DMS79 treated with DMSO at 0.1 percent for 48 hours (cell line): ENCODE data around the gene INTS15.
"Not testable (repeated sequence)": the region's sequence is repeated elsewhere in the genome, so short reads cannot be mapped to it uniquely, and the experiment has no call there.

Experiments used
- DNase-seq: peaks from one replicate; lab custom pipeline; 2025; lab: John Stamatoyannopoulos, UW

The INTS15 gene

GRCh38 chr7:6618621-6619020, 28.8 kb downstream of the INTS15 start:
- DNase-seq: no peak

DNA sequence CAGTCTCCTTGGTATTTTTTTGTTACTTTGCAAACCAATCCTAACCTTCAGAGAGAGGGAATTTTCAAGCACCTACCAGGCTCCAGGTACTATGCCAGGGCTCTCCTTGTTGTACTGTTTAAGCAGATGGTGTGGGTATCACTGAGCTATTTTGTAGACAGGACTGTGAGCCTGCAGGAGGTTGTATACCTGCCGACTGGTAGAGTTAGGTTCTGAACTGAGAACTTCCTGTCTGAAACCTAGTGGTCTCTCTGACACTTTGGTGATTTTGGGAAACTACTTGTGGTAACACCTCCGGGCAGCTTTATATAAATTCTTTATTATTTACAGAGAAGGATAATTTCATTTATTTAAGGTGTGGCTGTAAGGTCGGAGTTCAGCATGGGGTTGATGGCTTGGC, 30.1 kb downstream of the INTS15 start:
- DNase-seq: no peak

DNA sequence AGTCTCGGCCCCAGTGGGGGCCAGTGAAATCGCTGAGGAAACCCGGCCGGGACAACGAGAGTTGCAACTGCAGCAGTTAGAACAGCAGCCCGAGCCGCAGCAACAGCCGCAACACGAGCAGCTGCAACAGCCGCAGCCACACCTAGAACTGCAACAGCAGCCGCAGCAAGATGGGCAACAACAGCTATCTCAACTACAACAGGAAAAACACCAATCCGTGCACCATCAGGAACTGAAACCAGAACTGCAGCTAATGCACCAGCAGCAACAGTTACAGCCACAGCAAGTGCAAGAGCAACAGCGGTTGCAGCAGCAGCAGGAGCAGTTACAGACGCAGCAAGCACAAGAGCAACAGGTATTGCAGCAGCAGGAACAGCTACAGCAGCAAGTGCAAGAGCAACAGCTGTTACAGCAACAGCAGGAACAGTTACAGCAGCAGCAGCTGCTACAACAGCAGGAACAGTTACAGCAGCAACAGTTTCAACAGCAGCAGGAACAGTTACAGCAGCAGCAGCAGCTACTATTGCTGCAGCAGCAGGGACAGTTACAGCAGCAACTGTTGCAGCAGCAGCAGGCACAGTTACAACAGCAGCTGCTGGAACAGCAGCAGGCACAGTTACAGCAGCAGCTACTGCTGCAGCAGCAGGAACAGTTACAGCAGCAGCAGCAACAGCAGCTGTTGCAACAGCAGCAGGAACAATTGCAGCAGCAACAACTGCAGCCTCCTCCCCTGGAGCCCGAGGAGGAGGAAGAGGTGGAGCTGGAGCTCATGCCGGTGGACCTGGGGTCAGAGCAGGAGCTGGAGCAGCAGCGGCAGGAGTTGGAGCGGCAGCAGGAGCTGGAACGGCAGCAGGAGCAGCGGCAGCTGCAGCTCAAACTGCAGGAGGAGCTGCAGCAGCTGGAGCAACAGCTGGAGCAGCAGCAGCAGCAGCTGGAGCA, 31.6 kb downstream of the INTS15 start:
- DNase-seq: no peak

DNA sequence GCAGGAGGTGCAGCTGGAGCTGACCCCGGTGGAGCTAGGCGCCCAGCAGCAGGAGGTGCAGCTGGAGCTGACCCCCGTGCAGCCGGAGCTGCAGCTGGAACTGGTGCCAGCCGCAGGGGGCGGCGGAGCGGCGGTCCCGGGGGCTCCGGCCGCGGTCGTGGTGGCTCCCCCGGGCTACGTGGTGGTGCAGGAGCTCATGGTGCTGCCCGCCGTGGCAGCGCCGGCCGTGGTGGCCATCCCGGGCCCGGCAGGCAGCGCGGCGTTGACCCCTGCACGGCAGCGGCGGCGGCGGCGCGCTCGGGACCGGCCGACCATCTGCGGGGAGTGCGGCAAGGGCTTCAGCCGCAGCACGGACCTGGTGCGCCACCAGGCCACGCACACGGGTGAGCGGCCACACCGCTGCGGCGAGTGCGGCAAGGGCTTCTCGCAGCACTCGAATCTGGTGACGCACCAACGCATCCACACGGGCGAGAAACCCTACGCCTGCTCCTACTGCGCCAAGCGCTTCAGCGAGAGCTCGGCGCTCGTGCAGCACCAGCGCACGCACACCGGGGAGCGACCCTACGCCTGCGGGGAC, 32.4 kb downstream of the INTS15 start:
- no peak for DNase-seq

DNA sequence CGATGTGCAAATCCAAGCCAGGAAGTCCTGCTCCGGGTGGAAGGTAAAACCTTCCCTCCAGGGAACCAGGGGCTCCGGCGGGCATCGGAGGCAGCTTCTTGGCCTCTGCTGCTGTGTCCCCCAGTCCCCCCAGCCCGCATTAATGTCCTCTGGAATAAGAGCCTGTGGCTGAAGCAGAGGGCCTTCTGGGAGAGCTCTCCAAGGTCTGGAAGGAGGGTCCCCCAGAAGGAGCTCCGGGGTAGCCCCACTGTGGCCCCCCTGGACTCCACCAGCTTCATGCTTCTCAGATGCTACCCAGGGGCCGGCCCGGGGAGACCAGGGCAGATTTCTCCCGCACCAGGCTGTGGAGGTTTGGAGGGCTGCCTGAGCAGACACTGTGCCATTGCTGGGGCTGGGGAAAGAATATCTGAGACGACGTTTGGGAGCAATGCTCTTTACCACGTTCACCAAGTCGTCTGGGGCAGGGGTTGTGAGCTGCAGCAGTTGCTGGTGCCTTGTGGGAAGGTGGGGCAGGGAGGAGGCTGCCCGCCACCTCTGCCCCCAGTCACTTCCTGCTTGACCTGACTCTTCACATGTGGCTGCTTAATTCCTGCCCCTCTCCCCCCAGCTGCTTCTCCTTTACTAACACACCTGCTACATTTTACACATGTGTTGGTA, 33.9 kb downstream of the INTS15 start:
- DNase-seq: no peak

GRCh38 chr7:6624246-6624611, 34.4 kb downstream of the INTS15 start:
- no peak for DNase-seq

- peak; percentile 62 for DNase-seq
Measured at GRCh38 chr7:6628045-6628444, 38.2 kb downstream of the INTS15 start.

GRCh38 chr7:6630007-6630849, 40.4 kb downstream of the INTS15 start:
- peak; percentile 9 for DNase-seq

DNA sequence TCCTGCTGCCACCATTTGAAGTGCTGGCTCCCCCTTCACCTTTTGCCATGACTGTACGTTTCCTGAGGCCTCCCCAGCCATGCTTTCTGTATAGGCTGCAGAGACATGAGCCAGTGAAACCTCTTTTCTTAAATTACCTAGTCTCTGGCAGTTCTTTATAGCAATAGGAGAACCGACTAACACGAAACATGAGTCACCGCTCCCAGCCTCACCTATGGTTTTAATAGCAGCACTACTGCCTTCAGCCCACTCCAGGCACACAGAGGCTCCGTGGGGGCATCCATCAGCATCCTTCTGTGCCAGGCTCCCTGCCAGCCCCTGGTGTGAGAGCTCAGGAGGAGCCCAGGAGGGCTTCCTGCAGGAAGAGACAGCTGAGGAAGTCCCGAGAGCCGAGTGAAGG, 41.8 kb downstream of the INTS15 start:
- no peak for DNase-seq

DNA sequence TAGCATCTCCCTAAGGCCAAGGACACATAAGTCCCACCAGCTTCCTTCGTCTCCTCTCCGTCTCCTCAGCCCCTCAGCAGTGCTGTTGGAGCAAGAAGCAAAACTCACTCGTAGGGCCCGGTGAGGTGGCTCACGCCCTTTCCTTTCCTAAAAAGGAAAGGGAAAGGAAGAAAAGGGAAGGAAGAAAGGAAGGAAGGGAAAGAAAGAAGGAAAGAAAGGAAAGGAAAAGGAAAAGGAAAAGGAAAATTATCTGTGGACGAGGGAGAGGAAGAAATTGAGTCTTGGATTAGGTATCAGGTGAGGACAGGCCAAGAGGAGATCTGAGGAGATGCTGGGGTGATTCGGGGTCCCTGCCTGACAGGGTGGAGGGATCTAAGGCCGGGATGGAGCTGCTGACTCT, 44.2 kb downstream of the INTS15 start:
- no peak for DNase-seq

DNA sequence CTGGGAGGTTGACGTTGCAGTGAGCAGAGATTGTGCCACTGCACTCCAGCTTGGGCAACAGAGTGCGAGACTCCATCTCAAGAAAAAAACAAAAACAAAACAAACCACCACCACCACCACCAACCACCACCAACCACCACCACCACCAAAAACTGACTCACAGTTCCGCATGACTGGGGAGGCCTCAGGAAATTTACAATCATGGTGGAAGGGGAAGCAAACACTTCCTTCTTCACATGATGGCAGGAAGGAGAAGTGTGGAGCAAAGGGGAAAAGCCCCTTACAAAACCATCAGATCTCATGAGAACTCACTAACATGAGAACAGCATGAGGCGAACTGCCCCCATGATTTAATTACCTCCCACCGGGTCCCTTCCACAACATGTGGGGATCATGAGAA, 45.1 kb downstream of the INTS15 start:
- not testable (repeated sequence) for DNase-seq

- DNase-seq: no peak
Measured at GRCh38 chr7:6636741-6637543, 47.1 kb downstream of the INTS15 start, which contains the start of gene ZNF316. Gene ZNF316, plus strand, starts transcription at chr7:6637318. Its CDS starts 5,092 bp downstream, at chr7:6642410.

DNA sequence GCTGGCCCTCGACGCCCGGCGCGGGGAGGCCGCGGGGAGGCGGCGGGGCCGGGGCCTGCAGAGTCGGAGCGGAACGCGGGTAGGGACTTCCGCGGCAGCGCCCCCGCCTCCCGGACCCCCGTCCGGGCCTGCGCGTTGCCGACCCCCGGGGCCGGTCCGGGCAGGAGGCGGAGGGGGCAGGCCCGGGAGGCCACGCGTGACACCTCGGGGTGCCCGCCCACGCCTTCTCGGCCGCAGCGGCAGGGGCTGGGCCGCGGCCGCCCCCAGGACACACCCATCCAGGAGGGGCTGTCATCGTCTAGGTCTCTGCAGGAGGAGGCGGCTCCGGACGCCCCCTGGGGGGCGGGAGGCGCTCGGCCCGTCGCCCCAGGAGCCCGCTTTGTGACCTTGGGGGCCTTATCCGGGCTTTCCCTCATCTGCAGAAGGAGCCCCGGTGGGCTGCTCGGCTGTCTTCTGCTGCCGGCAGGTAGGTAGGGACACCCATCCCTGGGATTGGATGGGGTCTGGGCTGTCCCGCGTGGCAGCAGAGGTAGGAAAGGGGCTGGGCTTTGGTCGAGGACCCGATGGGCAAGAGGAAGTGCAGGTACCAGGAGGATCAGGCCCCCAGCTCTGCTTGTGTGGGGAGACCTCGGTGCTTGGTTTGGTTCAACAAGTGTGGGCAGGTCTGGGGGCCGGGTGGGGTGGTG, 47.9 kb downstream of the INTS15 start:
- DNase-seq: no peak

GRCh38 chr7:6639032-6639431, 49.2 kb downstream of the INTS15 start:
- DNase-seq: no peak

GRCh38 chr7:6639627-6640026, 49.8 kb downstream of the INTS15 start:
- no peak for DNase-seq

- DNase-seq: no peak
Measured at GRCh38 chr7:6640246-6640721, 50.5 kb downstream of the INTS15 start.

GRCh38 chr7:6641305-6642035, 51.6 kb downstream of the INTS15 start:
- DNase-seq: no peak

DNA sequence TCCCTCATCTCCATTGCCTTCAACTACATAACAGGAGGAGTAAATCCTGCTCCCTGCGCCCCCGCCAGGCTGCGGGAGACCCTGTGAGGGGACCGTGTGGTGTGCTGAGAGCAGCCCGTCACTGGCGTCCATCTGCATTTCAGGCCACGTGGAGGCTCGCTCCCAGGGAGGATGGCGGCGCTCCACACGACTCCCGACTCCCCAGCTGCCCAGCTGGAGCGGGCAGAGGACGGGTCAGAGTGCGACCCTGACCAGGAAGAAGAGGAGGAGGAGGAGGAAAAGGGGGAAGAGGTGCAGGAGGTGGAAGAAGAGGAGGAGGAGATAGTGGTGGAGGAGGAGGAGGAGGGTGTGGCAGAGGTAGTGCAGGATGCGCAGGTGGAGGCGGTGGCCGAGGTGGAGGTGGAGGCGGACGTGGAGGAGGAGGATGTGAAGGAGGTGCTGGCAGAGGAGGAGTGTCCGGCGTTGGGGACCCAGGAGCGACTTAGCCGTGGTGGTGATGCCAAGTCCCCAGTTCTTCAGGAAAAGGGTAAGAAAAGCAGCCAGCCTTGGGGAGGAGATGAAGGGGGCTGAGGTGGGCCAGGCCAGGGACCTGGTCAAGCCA, 52.5 kb downstream of the INTS15 start:
- DNase-seq: no peak
